ENCODE results near the gene ATP1B3. TPM values are rescaled to one million over a fixed set of nuclear protein-coding genes. Genes with fewer than 3 reads are reported as not detected.

Gene ATP1B3
- total and polyA plus RNA-seq, 2 experiments from 2014 or later = 123 to 316 TPM

- Histone ChIP-seq H3K27me3 (no peaks in the 10 kb centered on the region), H3K4me3 (no peak overlapping the region), H2AFZ (no peak overlapping the region), H3K79me2 (no peaks in the 10 kb centered on the region), H3K9me3 (ENCODE audit: low read depth) (no peaks in the 10 kb centered on the region), H3K27ac (no peak overlapping the region), H3K4me1 (ENCODE audit: insufficient read depth) (no peaks in the 10 kb centered on the region), H3K9me2 (replicated peaks; ENCODE audit: insufficient read depth) (no peaks in the 10 kb centered on the region), H3K36me3 (replicated peaks; ENCODE audit: insufficient read depth, low read depth) (no peaks in the 10 kb centered on the region), H4K20me1 (ENCODE audit: insufficient read depth, poor library complexity, severe bottlenecking) (no peaks in the 10 kb centered on the region), H3K4me2 (no peak overlapping the region)
- no peak for DNase-seq (ENCODE audit: low spot score)
- no peak for TF ChIP-seq EZH2 (IDR thresholded peaks at IDR 0.05; ENCODE audit: borderline replicate concordance)
- TF ChIP-seq CTCF (IDR thresholded peaks at IDR 0.05; ENCODE audit: poor library complexity) = no peak
- no peak for TF ChIP-seq EZH2phosphoT487 (IDR thresholded peaks at IDR 0.05; ENCODE audit: low read depth, severe bottlenecking, unreplicated experiment)
Measured at GRCh38 chr3:141839389-141839788, 37.1 kb upstream of the ATP1B3 start.

DNA sequence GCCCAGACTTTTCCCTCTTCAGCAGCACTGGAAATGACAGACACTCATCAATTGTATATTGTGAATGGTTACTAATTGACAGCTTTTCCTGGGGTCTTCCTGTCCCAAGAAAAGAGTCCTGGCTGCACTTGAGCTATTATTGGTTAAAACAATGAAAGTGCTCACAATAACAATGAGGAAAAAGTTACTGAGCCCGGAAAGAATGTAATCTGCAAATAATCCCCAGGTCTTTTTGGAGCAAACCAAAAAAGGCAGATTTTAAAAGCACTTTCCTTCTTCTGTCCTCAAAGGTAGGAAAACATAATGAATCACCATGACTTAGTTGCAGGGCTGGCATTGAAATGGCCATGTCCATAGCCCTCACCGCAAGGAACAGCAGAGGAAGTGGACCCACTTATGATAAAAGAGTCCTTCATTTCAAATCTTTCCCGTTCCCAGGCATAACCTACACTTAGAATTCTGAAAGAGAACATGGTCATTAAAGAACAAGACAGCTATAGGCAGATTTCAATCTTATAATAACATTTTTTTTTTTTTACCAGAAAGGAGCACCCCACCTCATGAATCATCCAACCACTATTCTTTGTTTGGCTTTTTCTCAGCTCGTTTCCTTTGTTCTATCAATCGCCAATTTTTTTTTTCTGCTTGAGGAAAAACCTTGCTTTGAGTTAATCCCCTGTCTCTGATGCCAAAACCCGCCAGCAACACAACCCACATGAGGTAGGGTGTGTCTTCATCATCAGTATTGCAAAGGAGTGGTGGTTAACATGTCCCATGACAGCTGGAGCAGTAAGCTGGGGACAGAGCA, 35.5 kb upstream of the ATP1B3 start:
- no peak for DNase-seq (ENCODE audit: low spot score)
- Histone ChIP-seq H3K27me3 (no peaks in the 10 kb centered on the region), H3K27ac (no peak overlapping the region), H3K4me2 (no peak overlapping the region), H3K4me3 (no peak overlapping the region), H4K20me1 (ENCODE audit: insufficient read depth, poor library complexity, severe bottlenecking) (no peaks in the 10 kb centered on the region), H3K4me1 (ENCODE audit: insufficient read depth) (peaks cover 3% of the 10 kb centered on the region), H2AFZ (no peak overlapping the region), H3K9me3 (ENCODE audit: low read depth) (no peaks in the 10 kb centered on the region), H3K79me2 (no peaks in the 10 kb centered on the region), H3K36me3 (replicated peaks; ENCODE audit: insufficient read depth, low read depth) (no peaks in the 10 kb centered on the region), H3K9me2 (replicated peaks; ENCODE audit: insufficient read depth) (no peaks in the 10 kb centered on the region)
- 73% methylated on average over 6 of the region's 6 CpGs for WGBS (ENCODE audit: low lambda C conversion rate, missing lambda C conversion rate)
- TF ChIP-seq EZH2 (IDR thresholded peaks at IDR 0.05; ENCODE audit: borderline replicate concordance) (no peak), CTCF (IDR thresholded peaks at IDR 0.05; ENCODE audit: poor library complexity) (no peak), EZH2phosphoT487 (IDR thresholded peaks at IDR 0.05; ENCODE audit: low read depth, severe bottlenecking, unreplicated experiment) (no peak)

GRCh38 chr3:141844108-141844507, 32.3 kb upstream of the ATP1B3 start:
- 100% methylated on average over 1 of the region's 1 CpG for WGBS (ENCODE audit: low lambda C conversion rate, missing lambda C conversion rate)
- no peaks in the 10 kb centered on the region for H4K20me1 ChIP-seq (ENCODE audit: insufficient read depth, poor library complexity, severe bottlenecking)
- no peaks in the 10 kb centered on the region for H3K27me3 ChIP-seq
- DNase-seq (ENCODE audit: low spot score) = no peak
- peaks cover 4% of the 10 kb centered on the region for H3K4me1 ChIP-seq (ENCODE audit: insufficient read depth)
- H3K9me3 ChIP-seq (ENCODE audit: low read depth) = no peaks in the 10 kb centered on the region
- no peaks in the 10 kb centered on the region for H3K36me3 ChIP-seq (replicated peaks; ENCODE audit: insufficient read depth, low read depth)
- H3K79me2 ChIP-seq = no peaks in the 10 kb centered on the region
- H3K4me2 ChIP-seq = no peak overlapping the region
- no peak overlapping the region for H3K4me3 ChIP-seq
- no peaks in the 10 kb centered on the region for H3K9me2 ChIP-seq (replicated peaks; ENCODE audit: insufficient read depth)
- no peak overlapping the region for H2AFZ ChIP-seq
- H3K27ac ChIP-seq = no peak overlapping the region
- TF ChIP-seq CTCF (IDR thresholded peaks at IDR 0.05; ENCODE audit: poor library complexity) (no peak), EZH2 (IDR thresholded peaks at IDR 0.05; ENCODE audit: borderline replicate concordance) (no peak), EZH2phosphoT487 (IDR thresholded peaks at IDR 0.05; ENCODE audit: low read depth, severe bottlenecking, unreplicated experiment) (no peak)

Data from hepatocyte (in vitro differentiated cells).